Measurements from ENCODE around the gene SCRN2. TPM values are rescaled to one million over a fixed set of nuclear protein-coding genes. Genes with fewer than 3 reads are reported as not detected.

Gene SCRN2
- total RNA-seq, 1 donor from 2014 or later: 25.4 TPM

DNA sequence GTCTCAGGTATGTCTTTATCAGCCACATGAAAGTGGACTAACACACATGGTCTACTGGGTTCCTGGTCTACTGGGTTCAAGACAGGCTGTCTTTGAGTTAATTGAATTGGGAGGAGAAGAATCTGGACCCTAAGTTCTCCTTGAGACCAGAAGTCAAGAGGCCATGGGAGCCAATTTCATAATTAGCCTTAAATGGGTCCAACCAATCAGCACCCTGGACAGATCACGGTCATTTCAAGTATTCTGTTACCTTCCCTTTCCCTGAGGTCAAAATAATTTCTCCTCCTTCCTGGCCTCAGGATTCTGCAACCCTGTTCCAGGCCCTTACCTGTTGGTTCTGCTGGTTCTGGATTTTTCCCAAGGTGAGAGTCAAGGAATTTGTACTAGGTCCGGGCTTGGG is 43.3 kb downstream of the SCRN2 start:
- Mint-ChIP-seq H3K36me3 (ENCODE audit: unreplicated experiment) (no peaks in the 10 kb centered on the region), H3K27ac (ENCODE audit: unreplicated experiment) (no peak overlapping the region), H3K4me3 (ENCODE audit: unreplicated experiment) (no peak overlapping the region), H3K9me3 (ENCODE audit: unreplicated experiment) (no peaks in the 10 kb centered on the region), H3K27me3 (ENCODE audit: unreplicated experiment) (peaks cover 44% of the 10 kb centered on the region), H3K4me1 (ENCODE audit: unreplicated experiment) (no peaks in the 10 kb centered on the region)
- TF ChIP-seq, protein P1, sequence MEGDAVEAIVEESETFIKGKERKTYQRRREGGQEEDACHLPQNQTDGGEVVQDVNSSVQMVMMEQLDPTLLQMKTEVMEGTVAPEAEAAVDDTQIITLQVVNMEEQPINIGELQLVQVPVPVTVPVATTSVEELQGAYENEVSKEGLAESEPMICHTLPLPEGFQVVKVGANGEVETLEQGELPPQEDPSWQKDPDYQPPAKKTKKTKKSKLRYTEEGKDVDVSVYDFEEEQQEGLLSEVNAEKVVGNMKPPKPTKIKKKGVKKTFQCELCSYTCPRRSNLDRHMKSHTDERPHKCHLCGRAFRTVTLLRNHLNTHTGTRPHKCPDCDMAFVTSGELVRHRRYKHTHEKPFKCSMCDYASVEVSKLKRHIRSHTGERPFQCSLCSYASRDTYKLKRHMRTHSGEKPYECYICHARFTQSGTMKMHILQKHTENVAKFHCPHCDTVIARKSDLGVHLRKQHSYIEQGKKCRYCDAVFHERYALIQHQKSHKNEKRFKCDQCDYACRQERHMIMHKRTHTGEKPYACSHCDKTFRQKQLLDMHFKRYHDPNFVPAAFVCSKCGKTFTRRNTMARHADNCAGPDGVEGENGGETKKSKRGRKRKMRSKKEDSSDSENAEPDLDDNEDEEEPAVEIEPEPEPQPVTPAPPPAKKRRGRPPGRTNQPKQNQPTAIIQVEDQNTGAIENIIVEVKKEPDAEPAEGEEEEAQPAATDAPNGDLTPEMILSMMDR (IDR thresholded peaks at IDR 0.05): no peak
- DNase-seq (ENCODE audit: extremely low spot score, unreplicated experiment): no peak

GRCh38 chr17:47792979-47793378 is 48.1 kb downstream of the SCRN2 start:
- Mint-ChIP-seq H3K4me3 (ENCODE audit: unreplicated experiment) (no peak overlapping the region), H3K27ac (ENCODE audit: unreplicated experiment) (no peak overlapping the region), H3K9me3 (ENCODE audit: unreplicated experiment) (no peaks in the 10 kb centered on the region), H3K4me1 (ENCODE audit: unreplicated experiment) (peaks cover 11% of the 10 kb centered on the region), H3K36me3 (ENCODE audit: unreplicated experiment) (no peaks in the 10 kb centered on the region), H3K27me3 (ENCODE audit: unreplicated experiment) (peaks cover 73% of the 10 kb centered on the region)
- no peak for DNase-seq (ENCODE audit: extremely low spot score, unreplicated experiment)
- TF ChIP-seq, protein P1 (IDR thresholded peaks at IDR 0.05): no peak

DNA sequence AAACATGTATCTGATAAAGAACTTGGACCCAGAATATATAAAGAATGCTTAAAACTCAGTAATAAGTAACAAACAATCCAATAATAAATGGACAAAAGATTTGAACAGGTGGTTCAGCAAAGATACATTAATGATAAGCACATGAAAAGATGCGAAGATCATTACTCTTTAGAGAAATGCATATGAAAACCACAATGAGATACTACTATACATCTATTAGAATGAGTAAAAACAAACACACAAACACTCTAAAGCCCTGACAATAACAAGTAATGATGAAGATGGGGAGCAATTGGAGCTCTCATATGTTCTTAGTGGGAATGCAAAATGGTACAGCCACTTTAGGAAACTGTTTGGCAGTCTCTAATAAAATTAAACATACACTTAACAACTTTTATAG is 48.6 kb downstream of the SCRN2 start:
- Mint-ChIP-seq H3K27me3 (ENCODE audit: unreplicated experiment) (peaks cover 70% of the 10 kb centered on the region), H3K9me3 (ENCODE audit: unreplicated experiment) (no peaks in the 10 kb centered on the region), H3K4me3 (ENCODE audit: unreplicated experiment) (no peak overlapping the region), H3K27ac (ENCODE audit: unreplicated experiment) (no peak overlapping the region), H3K4me1 (ENCODE audit: unreplicated experiment) (peaks cover 11% of the 10 kb centered on the region), H3K36me3 (ENCODE audit: unreplicated experiment) (no peaks in the 10 kb centered on the region)
- TF ChIP-seq, protein P1 (IDR thresholded peaks at IDR 0.05): no peak
- no peak for DNase-seq (ENCODE audit: extremely low spot score, unreplicated experiment)

- Mint-ChIP-seq H3K36me3 (ENCODE audit: unreplicated experiment) (no peaks in the 10 kb centered on the region), H3K27me3 (ENCODE audit: unreplicated experiment) (peaks cover 73% of the 10 kb centered on the region), H3K4me3 (ENCODE audit: unreplicated experiment) (no peak overlapping the region), H3K27ac (ENCODE audit: unreplicated experiment) (no peak overlapping the region), H3K9me3 (ENCODE audit: unreplicated experiment) (no peaks in the 10 kb centered on the region), H3K4me1 (ENCODE audit: unreplicated experiment) (peaks cover 11% of the 10 kb centered on the region)
- TF ChIP-seq, protein P1 (IDR thresholded peaks at IDR 0.05): no peak
- no peak for DNase-seq (ENCODE audit: extremely low spot score, unreplicated experiment)
Measured at GRCh38 chr17:47791025-47791424, 50.0 kb downstream of the SCRN2 start.

GRCh38 chr17:47789611-47790561 is 51.2 kb downstream of the SCRN2 start:
- peak overlapping the region; percentile 65 for H3K4me3 Mint-ChIP-seq (ENCODE audit: unreplicated experiment)
- TF ChIP-seq, protein P1 (IDR thresholded peaks at IDR 0.05): peak; percentile 64
- H3K36me3 Mint-ChIP-seq (ENCODE audit: unreplicated experiment): no peaks in the 10 kb centered on the region
- H3K27me3 Mint-ChIP-seq (ENCODE audit: unreplicated experiment): peaks cover 71% of the 10 kb centered on the region
- H3K9me3 Mint-ChIP-seq (ENCODE audit: unreplicated experiment): no peaks in the 10 kb centered on the region
- peak; percentile 85 for DNase-seq (ENCODE audit: extremely low spot score, unreplicated experiment)
- peaks cover 11% of the 10 kb centered on the region for H3K4me1 Mint-ChIP-seq (ENCODE audit: unreplicated experiment)
- H3K27ac Mint-ChIP-seq (ENCODE audit: unreplicated experiment): no peak overlapping the region

Data from osteocyte (in vitro differentiated cells).